B cell (primary cell): ENCODE measurements around the gene ACAD11.

Source experiments
- CTCF ChIP-seq: fragments of 200-600 bp; IDR thresholded peaks from one replicate; pipeline ENCODE4 v1.8.0; 2022; ENCODE audit warnings: antibody characterized with exemption, mild to moderate bottlenecking
- EZH2 ChIP-seq: IDR thresholded peaks from 2 replicates; pipeline ENCODE4 v1.6.1; 2012; ENCODE audit warnings: borderline replicate concordance, low read depth, mild to moderate bottlenecking, moderate library complexity, low read length; ENCODE audit not compliant: insufficient read depth, poor library complexity, severe bottlenecking

GRCh38 chr3:132690040-132690439 is 30.4 kb upstream of the ACAD11 start:
- TF ChIP-seq CTCF (no peak), EZH2 (no peak)
